Measurements from ENCODE around the gene COL16A1.

DNA sequence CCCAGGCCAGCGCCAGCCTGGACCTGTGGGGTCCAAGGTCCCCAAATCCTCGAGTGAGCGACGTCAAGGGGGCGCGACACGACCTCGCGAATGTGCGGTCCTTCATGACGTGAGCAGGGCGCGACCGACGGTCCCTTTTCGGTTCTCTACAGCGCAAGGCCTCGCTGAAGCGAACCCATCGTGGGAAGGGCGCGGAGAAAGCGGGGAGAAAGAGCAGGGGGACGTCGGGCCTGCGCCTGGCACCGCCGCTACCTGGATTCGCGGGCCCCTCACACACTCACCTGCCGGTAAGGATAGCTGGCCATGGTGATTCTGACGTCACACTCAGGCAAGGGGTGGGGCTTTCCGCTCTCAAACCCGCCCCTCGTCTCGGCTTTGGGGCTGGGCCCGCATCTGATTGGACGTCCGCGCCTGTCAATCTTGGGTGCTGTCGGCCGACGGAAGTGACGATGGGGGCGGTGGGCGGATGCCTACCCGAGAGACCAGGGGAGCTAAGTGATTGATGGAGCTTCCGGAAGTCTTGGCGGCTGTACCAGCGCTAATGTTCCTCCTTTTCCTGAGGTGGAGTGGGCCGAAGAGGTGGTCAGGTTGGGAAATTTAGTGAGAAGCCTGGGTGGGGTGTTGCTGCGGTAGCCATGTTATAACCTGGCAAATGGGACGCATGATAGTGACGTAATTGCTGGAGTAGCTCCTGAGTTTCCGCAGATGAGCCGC is 59.1 kb downstream of the COL16A1 start, which contains the start of gene PEF1:
- TF ChIP-seq, protein P1, sequence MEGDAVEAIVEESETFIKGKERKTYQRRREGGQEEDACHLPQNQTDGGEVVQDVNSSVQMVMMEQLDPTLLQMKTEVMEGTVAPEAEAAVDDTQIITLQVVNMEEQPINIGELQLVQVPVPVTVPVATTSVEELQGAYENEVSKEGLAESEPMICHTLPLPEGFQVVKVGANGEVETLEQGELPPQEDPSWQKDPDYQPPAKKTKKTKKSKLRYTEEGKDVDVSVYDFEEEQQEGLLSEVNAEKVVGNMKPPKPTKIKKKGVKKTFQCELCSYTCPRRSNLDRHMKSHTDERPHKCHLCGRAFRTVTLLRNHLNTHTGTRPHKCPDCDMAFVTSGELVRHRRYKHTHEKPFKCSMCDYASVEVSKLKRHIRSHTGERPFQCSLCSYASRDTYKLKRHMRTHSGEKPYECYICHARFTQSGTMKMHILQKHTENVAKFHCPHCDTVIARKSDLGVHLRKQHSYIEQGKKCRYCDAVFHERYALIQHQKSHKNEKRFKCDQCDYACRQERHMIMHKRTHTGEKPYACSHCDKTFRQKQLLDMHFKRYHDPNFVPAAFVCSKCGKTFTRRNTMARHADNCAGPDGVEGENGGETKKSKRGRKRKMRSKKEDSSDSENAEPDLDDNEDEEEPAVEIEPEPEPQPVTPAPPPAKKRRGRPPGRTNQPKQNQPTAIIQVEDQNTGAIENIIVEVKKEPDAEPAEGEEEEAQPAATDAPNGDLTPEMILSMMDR (conservative IDR thresholded peaks at IDR 0.05; ENCODE audit: low read length) = no peak
- TF ChIP-seq EZH2phosphoT487 (IDR thresholded peaks at IDR 0.05; ENCODE audit: borderline replicate concordance) = no peak

All from Loucy (cell line).